ENCODE measurements around the gene DNAH3. TPM values are rescaled to one million over a fixed set of nuclear protein-coding genes. Genes with fewer than 3 reads are reported as not detected.

Gene DNAH3
- total RNA-seq, 1 experiment from 2014 or later: 0.15 TPM

GRCh38 chr16:20901068-20901435 lies 249.6 kb downstream of the DNAH3 start:
- CTCF ChIA-PET: interaction anchor here (1.1 kb wide), 1 partner anchor 183 kb away, joined by 4 read pairs; no protein-coding TSS in a partner anchor
- Histone ChIP-seq H2AFZ (ENCODE audit: low read depth, low read length, poor library complexity, severe bottlenecking) (no peak overlapping the region), H3K4me3 (replicated peaks in 1 of 2; ENCODE audit: low read depth in 1 of 2, low read length in 2 of 2) (peak overlapping the region; percentile 86 to 88), H3K27ac (ENCODE audit: low read depth, low read length) (peak overlapping the region; percentile 90), H3K27me3 (ENCODE audit: insufficient read depth, low read length) (no peaks in the 10 kb centered on the region), H3K4me2 (ENCODE audit: low read length) (peak overlapping the region; percentile 93), H3K36me3 (ENCODE audit: control insufficient read depth in 1 of 2, insufficient read depth in 2 of 2, low read length in 2 of 2) (peaks cover 0 to 9% of the 10 kb centered on the region in 2 experiments; a peak in 2 of 4 replicates), H3K4me1 (ENCODE audit: control insufficient read depth in 1 of 2, insufficient read depth in 2 of 2, low read length in 2 of 2) (peaks cover 51 to 73% of the 10 kb centered on the region in 2 experiments), H3K9ac (ENCODE audit: low read length) (peak overlapping the region; percentile 91), H3K9me2 (ENCODE audit: insufficient read depth) (no peaks in the 10 kb centered on the region), H3K79me2 (ENCODE audit: insufficient read depth, low read length) (peaks cover 58% of the 10 kb centered on the region), H3K9me3 (ENCODE audit: control insufficient read depth in 1 of 2, insufficient read depth in 1 of 2, low read depth in 1 of 2, low read length in 2 of 2) (no peaks in the 10 kb centered on the region), H4K20me1 (ENCODE audit: insufficient read depth) (no peaks in the 10 kb centered on the region)
- RAD21 ChIA-PET (ENCODE audit: low non-redundant PET in 1 of 2, low total read pairs in 2 of 2, uncharacterized antibody in 2 of 2, unreplicated experiment in 2 of 2): interaction anchor here in 1 of 2 experiments (1.6 kb wide), 1 partner anchor 49 kb away, joined by 3 read pairs; no protein-coding TSS in a partner anchor
- POLR2A ChIA-PET: interaction anchor here (1.0 to 2.4 kb wide), 3 partner anchors 8 to 11 kb away, joined by 3 to 11 read pairs (median 6); no protein-coding TSS in a partner anchor
- BruUV-seq (replicated peaks): TSS peak; percentile 69
- peak; percentile 1; the same call in 1 of the 2 replicates for ATAC-seq
- no peak for DNase-seq (ENCODE audit: low read depth, low spot score)
- TF ChIP-seq ELF1 (IDR thresholded peaks at IDR 0.05; ENCODE audit: borderline replicate concordance, low read depth) (no peak), POLR2A (IDR thresholded peaks at IDR 0.05; ENCODE audit: borderline replicate concordance, extremely low read depth, insufficient read depth, insufficient read length) (no peak), SRF (IDR thresholded peaks at IDR 0.05; ENCODE audit: low read depth) (no peak), EGR1 (IDR thresholded peaks at IDR 0.05; ENCODE audit: low read depth) (no peak), REST (IDR thresholded peaks at IDR 0.05; ENCODE audit: low read depth) (no peak), ZFX (IDR thresholded peaks at IDR 0.05) (peak; percentile 62)
- intact Hi-C loops (cut with micrococcal nuclease): loop anchor here (5.0 to 10.0 kb wide), 3 partner anchors 34 to 404 kb away; no protein-coding TSS in a partner anchor
